Measurements from ENCODE around the gene ACSF2. TPM values are rescaled to one million over a fixed set of nuclear protein-coding genes. Genes with fewer than 3 reads are reported as not detected.
"Not testable (repeated sequence)": the region's sequence is repeated elsewhere in the genome, so short reads cannot be mapped to it uniquely, and the experiment has no call there.

The ACSF2 gene
- total RNA-seq, 1 donor: 18.1 TPM

- TF ChIP-seq CTCF (IDR thresholded peaks at IDR 0.05; ENCODE audit: insufficient read depth, low read depth, low read length): no peak
- no peak overlapping the region for H3K4me3 ChIP-seq (ENCODE audit: low read depth, low read length)
- DNase-seq (ENCODE audit: low read depth): no peak
Observed at GRCh38 chr17:50424246-50424995, 1.6 kb upstream of the ACSF2 start.

GRCh38 chr17:50424996-50425681, 879 bp upstream of the ACSF2 start:
- peak overlapping the region; percentile 73 for H3K4me3 ChIP-seq (ENCODE audit: low read depth, low read length)
- no peak for TF ChIP-seq CTCF (IDR thresholded peaks at IDR 0.05; ENCODE audit: insufficient read depth, low read depth, low read length)
- DNase-seq (ENCODE audit: low read depth): no peak

- TF ChIP-seq CTCF (IDR thresholded peaks at IDR 0.05; ENCODE audit: insufficient read depth, low read depth, low read length): no peak
- peak overlapping the region; percentile 73 for H3K4me3 ChIP-seq (ENCODE audit: low read depth, low read length)
- DNase-seq (ENCODE audit: low read depth): no peak
Observed at GRCh38 chr17:50426472-50426782, 409 bp downstream of the ACSF2 start.

GRCh38 chr17:50426814-50427787, 1.1 kb downstream of the ACSF2 start:
- H3K4me3 ChIP-seq (ENCODE audit: low read depth, low read length): peak overlapping the region; percentile 73
- peak; percentile 9 for TF ChIP-seq CTCF (IDR thresholded peaks at IDR 0.05; ENCODE audit: insufficient read depth, low read depth, low read length)
- DNase-seq (ENCODE audit: low read depth): peak; percentile 33

- DNase-seq (ENCODE audit: low read depth); H3K4me3 ChIP-seq (ENCODE audit: low read depth, low read length): not testable (repeated sequence)
Observed at GRCh38 chr17:50428126-50428525, 2.1 kb downstream of the ACSF2 start.

GRCh38 chr17:50428831-50429424, 2.9 kb downstream of the ACSF2 start:
- DNase-seq (ENCODE audit: low read depth): peak; percentile 19
- H3K4me3 ChIP-seq (ENCODE audit: low read depth, low read length): no peak overlapping the region
- TF ChIP-seq CTCF (IDR thresholded peaks at IDR 0.05; ENCODE audit: insufficient read depth, low read depth, low read length): no peak

All from fibroblast of villous mesenchyme (primary cell).